NCI-H526 treated with DMSO at 0.1 percent for 48 hours (cell line): ENCODE data around the gene TIGIT.

Source experiments
- DNase-seq: peaks from one replicate; lab custom pipeline; 2025; lab: John Stamatoyannopoulos, UW

The TIGIT gene

DNA sequence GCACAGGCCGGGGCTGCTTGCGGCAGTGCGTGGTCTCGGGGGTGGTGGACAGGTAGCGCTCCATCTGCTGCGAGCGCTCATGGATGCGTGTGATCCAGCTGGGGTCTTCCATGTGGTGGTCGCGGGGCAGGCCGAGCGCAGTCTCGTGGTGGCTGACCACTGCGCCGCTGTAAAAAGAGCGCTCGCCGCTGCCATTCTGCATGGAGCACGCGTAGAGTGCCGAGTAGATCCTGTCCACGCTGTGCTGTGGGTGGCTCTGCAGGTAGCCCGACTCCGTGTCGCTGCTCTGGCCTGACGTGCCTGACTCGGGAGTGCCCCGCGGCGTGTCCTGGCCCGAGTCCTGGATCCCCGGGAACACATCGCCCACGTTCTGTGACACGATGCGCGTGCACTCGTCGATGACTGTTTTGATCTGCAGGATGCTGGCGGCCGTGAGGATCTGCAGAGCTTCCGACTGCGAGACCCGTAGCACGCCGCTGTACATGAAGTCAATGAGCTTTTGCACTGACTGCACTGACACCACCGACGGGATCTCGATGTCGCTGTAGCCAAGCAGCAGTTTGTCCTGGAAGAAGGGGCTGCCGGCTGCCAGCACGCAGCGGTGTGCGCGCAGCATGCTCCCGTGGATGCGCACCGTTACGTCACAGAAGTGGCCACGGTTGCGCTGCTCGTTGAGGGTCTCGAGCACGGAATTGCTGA is 57.4 kb downstream of the TIGIT start:
- no peak for DNase-seq

DNA sequence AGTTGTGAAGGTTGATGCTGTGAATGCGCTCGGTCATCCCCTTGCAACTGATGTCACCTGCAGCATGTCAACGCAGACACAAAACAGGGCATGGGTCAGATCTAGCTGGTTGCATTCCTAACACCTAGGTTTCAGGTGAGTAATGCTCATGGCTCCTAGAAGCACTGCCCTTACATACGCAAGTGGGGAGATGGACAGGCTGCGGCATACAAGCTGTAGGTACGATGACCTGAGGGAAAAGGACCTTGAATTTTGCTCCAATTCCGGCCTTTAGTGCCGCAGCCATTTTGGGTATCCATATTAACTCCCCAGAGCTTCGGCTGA is 58.0 kb downstream of the TIGIT start:
- no peak for DNase-seq

DNA sequence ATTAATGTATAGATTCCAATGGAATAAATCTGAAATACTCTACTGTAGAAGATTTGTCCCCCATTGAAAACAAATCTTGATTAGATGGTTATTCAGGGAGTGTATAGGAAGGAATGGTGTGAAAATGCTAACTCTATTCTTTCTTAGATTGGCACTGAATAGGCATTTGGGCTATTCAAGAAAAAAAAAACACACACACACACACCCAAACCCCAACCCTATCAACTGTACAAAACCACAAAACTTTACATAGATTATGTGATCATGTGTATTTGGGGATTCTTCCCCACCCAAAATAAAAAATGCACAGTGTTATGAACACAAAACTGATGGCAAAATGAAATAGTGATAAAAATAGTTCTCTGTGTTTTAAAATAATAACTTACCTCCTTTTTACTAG is 61.8 kb downstream of the TIGIT start:
- no peak for DNase-seq

DNA sequence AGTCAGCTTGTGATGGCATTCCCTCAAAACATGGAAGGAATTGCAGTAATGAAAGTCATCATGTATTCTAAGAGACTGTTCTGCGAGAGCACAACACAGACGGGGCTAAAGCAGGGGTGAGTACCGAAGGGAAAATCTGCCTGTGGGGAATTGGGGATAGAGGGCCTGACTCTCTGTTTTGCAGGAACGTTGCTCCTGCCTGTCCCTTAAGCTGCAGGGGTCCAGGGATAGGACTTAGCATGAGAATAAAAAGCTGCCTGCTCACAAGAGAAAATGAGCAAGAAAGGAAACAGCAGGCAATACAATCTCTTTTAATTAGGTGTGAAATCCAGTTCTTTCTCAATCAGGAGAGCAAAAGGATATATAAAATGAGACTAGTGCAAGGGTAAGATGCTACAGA is 62.2 kb downstream of the TIGIT start:
- DNase-seq = no peak

DNA sequence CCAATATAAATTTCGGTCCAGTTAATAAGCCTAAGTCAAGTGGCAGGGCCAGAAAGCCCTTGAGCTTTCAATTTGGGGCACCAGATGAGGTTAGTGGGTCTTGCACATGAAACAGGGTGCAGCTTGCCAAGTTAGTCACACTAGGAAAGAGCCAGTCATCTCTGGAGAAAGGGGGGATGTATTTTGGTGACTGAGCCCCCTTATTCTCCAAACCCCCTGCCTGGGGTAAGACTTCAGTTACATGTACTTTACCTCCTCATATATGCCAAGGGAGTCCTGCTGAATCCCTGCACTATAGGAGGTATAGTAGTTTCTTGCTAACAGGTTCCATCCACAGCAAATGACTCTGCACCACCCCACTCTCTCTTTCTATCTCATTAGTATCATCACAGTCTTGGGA is 62.7 kb downstream of the TIGIT start:
- no peak for DNase-seq
